Endothelial cell of umbilical vein (primary cell): ENCODE measurements around the gene SOX10. TPM values are rescaled to one million over a fixed set of nuclear protein-coding genes. Genes with fewer than 3 reads are reported as not detected.

Source experiments
- BruUV-seq: library from RNA; stranded (reverse); fragments of 400-500 nt; replicated peaks from 2 replicates; lab custom pipeline; 2021; lab: Mats Ljungman, UMichigan
- CTCF ChIA-PET: fragments of 300-600, 350-600 bp; sonication (Branson Sonifier 250); formaldehyde crosslinking; loops from one replicate; lab custom pipeline; 2021; ENCODE audit warnings: antibody characterized with exemption, inconsistent platforms; lab: Charles Lee
- POLR2A ChIA-PET: fragments of 300-600, 350-600 bp; sonication (Branson Sonifier 250); formaldehyde crosslinking; loops from one replicate; lab custom pipeline; 2021; ENCODE audit warnings: antibody characterized with exemption, inconsistent platforms; lab: Charles Lee
- DNase-seq: peaks from one replicate; pipeline ENCODE4 v3.0.0-alpha.2; 2011; ENCODE audit warnings: low read depth, low spot score
- FAIRE-seq: peaks from 2 replicates; lab custom pipeline; 2011; peaks lifted over from hg19 to GRCh38; lab: Jason Lieb, UNC
- H2AFZ ChIP-seq: 2 replicates; pipeline ENCODE4 v1.6.0; 2012; ENCODE audit warnings: low read depth, low read length, control low read depth, inconsistent platforms
- H3K27ac ChIP-seq: 2 replicates; pipeline ENCODE4 v1.5.1; 2011; ENCODE audit warnings: low read depth, mild to moderate bottlenecking, control low read depth, low read length, moderate library complexity; ENCODE audit not compliant: insufficient read depth
- H3K27me3 ChIP-seq, 2 experiments: 2 replicates each; pipeline versions ENCODE4 v1.6.0 to v1.6.1; 2011; ENCODE audit warnings: low read length in 2 of 2, mixed read lengths in 1 of 2; ENCODE audit not compliant: control insufficient read depth in 2 of 2, insufficient read depth in 2 of 2
- H3K36me3 ChIP-seq, 2 experiments: 2 replicates in 1 of 2; 3 replicates in 1 of 2; pipeline ENCODE4 v1.5.1; 2011; ENCODE audit warnings: low read length in 2 of 2, mild to moderate bottlenecking in 1 of 2, moderate library complexity in 1 of 2; ENCODE audit not compliant: control insufficient read depth in 2 of 2, insufficient read depth in 2 of 2; ENCODE audit errors: extremely low read depth in 1 of 2
- H3K4me1 ChIP-seq: 3 replicates; pipeline ENCODE4 v1.5.1; 2011; ENCODE audit warnings: mild to moderate bottlenecking, low read length; ENCODE audit not compliant: control insufficient read depth, insufficient read depth; ENCODE audit errors: extremely low read depth
- H3K4me2 ChIP-seq: 2 replicates; pipeline ENCODE4 v1.6.1; 2011; ENCODE audit warnings: low read length, control low read depth, mixed read lengths; ENCODE audit not compliant: insufficient read depth
- H3K4me3 ChIP-seq, 3 experiments: fragments of 200-600 bp in 1 of 3; sonication (generic), shearing (Covaris generic) in 1 of 3; replicated peaks in 1 of 3; 2 replicates each; pipeline ENCODE4 v1.5.1; 2011 to 2016; ENCODE audit warnings: control low read depth in 3 of 3, low read length in 3 of 3, mild to moderate bottlenecking in 2 of 3, inconsistent platforms in 1 of 3, low read depth in 1 of 3, moderate library complexity in 1 of 3; ENCODE audit not compliant: insufficient read depth in 1 of 3
- H3K79me2 ChIP-seq: 2 replicates; pipeline ENCODE4 v1.6.0; 2012; ENCODE audit warnings: low read length, inconsistent platforms; ENCODE audit not compliant: control insufficient read depth, insufficient read depth
- H3K9ac ChIP-seq: replicated peaks from 2 replicates; pipeline ENCODE3; 2011; ENCODE audit warnings: low read length, control low read depth; ENCODE audit not compliant: insufficient read depth; ENCODE audit errors: extremely low read depth
- H3K9me1 ChIP-seq: replicated peaks from 3 replicates; pipeline ENCODE4 v1.6.0; 2011; ENCODE audit warnings: mild to moderate bottlenecking, low read length; ENCODE audit not compliant: control insufficient read depth, insufficient read depth; ENCODE audit errors: extremely low read depth
- H3K9me3 ChIP-seq: replicated peaks from 2 replicates; pipeline ENCODE4 v1.5.1; 2012; ENCODE audit warnings: low read length, inconsistent platforms; ENCODE audit not compliant: control insufficient read depth, insufficient read depth
- H4K20me1 ChIP-seq: replicated peaks from 2 replicates; pipeline ENCODE3; 2011; ENCODE audit warnings: mild to moderate bottlenecking, low read length; ENCODE audit not compliant: control insufficient read depth, insufficient read depth; ENCODE audit errors: extremely low read depth
- CTCF ChIP-seq, 2 donors: IDR thresholded peaks; 1 replicate in 1 of 2; 2 replicates in 1 of 2; pipeline ENCODE4 v1.5.1; 2011; ENCODE audit warnings: low read length in 2 of 2, mild to moderate bottlenecking in 2 of 2, moderate library complexity in 2 of 2, control low read depth in 1 of 2, inconsistent platforms in 1 of 2, low read depth in 1 of 2; ENCODE audit not compliant: insufficient read depth in 1 of 2; ENCODE audit errors: extremely low read depth in 1 of 2
- EZH2 ChIP-seq: IDR thresholded peaks from 2 replicates; pipeline ENCODE4 v1.6.1; 2012; ENCODE audit warnings: borderline replicate concordance, low read depth, mild to moderate bottlenecking, moderate library complexity, low read length, inconsistent platforms; ENCODE audit not compliant: severe bottlenecking
- FOS ChIP-seq: IDR thresholded peaks from 2 replicates; pipeline ENCODE4 v1.6.1; 2011; ENCODE audit warnings: mild to moderate bottlenecking, low read length, moderate library complexity, borderline replicate concordance; ENCODE audit not compliant: insufficient read depth
- JUN ChIP-seq: IDR thresholded peaks from 2 replicates; pipeline ENCODE4 v1.6.1; 2011; ENCODE audit warnings: borderline replicate concordance, low read depth; ENCODE audit not compliant: insufficient read length, insufficient read depth
- dilution Hi-C: fragments of 300-500 bp; cut with MboI; formaldehyde crosslinking; loops from one replicate; pipeline ENCODE4 v1.15.0; 2019; ENCODE audit warnings: low sequenced_read_pairs; ENCODE audit not compliant: extremely low pct_ligation_motif_present
- intact Hi-C: fragments of 100-400 bp; cut with micrococcal nuclease; formaldehyde crosslinking; loops from one replicate; pipeline ENCODE4 v1.10.0; 2022
- microRNA-seq: library from miRNA; unstranded; fragments of <30 nt; microRNA quantifications from one replicate; pipeline ENCODE4 v1.2.0, GENCODE V29; 2021; ENCODE audit warnings: borderline number of aligned reads, borderline replicate concordance
- polyA plus RNA-seq, 4 experiments: library from polyadenylated mRNA; depleted of rRNA in 3 of 4; stranded (reverse) in 3 of 4; unstranded in 1 of 4; fragments of >200 nt; gene quantifications; 2 replicates each; pipeline versions ENCODE4 v1.2.1 to v1.2.3, GENCODE V29; 2011 to 2012; ENCODE audit warnings: missing spikeins in 1 of 4
- total RNA-seq: library from RNA; stranded (reverse); gene quantifications from 2 replicates; pipeline ENCODE4 v1.2.3, GENCODE V29; 2021
- TF ChIP-seq, protein P1 (sequence below): IDR thresholded peaks from 2 replicates; pipeline ENCODE4 v1.6.1; 2011; ENCODE audit not compliant: insufficient read depth, insufficient read length

SOX10 gene
- total and polyA plus RNA-seq, 2 donors (not counting 3 experiments of a cell fraction or from before 2014, with no cell fraction given), result not detected

DNA sequence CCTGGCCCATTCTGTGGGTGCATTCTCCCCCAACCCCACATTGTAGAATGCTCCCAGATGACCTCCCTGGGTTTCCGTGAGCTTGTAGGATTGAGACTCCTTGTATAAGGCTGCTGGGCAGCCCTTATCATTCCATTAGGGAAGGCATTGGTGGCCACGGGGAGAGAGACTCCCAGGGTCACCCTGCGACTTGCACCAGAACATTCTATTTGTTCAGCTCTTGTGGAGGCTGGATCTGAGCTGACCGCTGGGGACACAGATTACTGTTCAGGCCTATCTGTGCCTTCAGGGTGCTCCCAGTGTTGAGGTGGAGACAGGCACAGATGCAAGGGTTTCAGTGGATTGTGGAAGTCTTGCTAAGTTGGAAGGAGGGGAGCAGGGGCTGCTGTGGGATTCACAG is 60.4 kb downstream of the SOX10 start:
- intact Hi-C loops, result no loop called here
- H3K79me2 ChIP-seq, result no peaks in the 10 kb centered on the region
- no peaks in the 10 kb centered on the region for H3K27me3 ChIP-seq
- FAIRE-seq (no peak), DNase-seq (no peak)
- H3K9ac ChIP-seq, result no peak overlapping the region
- H3K4me3 ChIP-seq, result no peak overlapping the region
- ChIA-PET CTCF (no interaction called here), POLR2A (no interaction called here)
- no peak overlapping the region for H3K27ac ChIP-seq
- no peaks in the 10 kb centered on the region for H3K9me3 ChIP-seq
- dilution Hi-C loops, result no loop called here
- peaks cover 5 to 32% of the 10 kb centered on the region in 2 experiments for H3K36me3 ChIP-seq
- no TSS peak for BruUV-seq
- no peaks in the 10 kb centered on the region for H3K4me1 ChIP-seq
- H2AFZ ChIP-seq, result no peak overlapping the region
- no peaks in the 10 kb centered on the region for H3K9me1 ChIP-seq
- no peaks in the 10 kb centered on the region for H4K20me1 ChIP-seq
- TF ChIP-seq CTCF (IDR thresholded peaks at IDR 0.05; ENCODE audit: extremely low read depth in 1 of 2, insufficient read depth in 1 of 2, low read depth in 1 of 2, low read length in 2 of 2), result no peak
- TF ChIP-seq, protein P1, sequence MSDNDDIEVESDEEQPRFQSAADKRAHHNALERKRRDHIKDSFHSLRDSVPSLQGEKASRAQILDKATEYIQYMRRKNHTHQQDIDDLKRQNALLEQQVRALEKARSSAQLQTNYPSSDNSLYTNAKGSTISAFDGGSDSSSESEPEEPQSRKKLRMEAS, result no peak
- no peak for TF ChIP-seq JUN
- no peak for TF ChIP-seq EZH2
- TF ChIP-seq FOS, result no peak
- H3K4me2 ChIP-seq, result no peak overlapping the region

Small RNA genes lying within 50 kb of the gene (microRNA-seq; reads per million reads assigned to microRNA genes)
- not detected for gene MIR4534
- gene MIR6820, result not detected

Other genes with a start within 250 kb of the SOX10 start
- 19.7 and 19.9 TPM in 2 replicates for gene GCAT, start 176.6 kb downstream of the SOX10 start, total RNA-seq
- gene GCAT, start 176.6 kb downstream of the SOX10 start, polyA plus RNA-seq, result 19.7 and 24.4 TPM in 2 replicates
- gene GALR3, start 161.2 kb downstream of the SOX10 start, total RNA-seq, result not detected in 2 replicates
- not detected in 2 replicates for gene GALR3, start 161.2 kb downstream of the SOX10 start, polyA plus RNA-seq
- gene ANKRD54, start 140.2 kb downstream of the SOX10 start, total RNA-seq, result 25.5 and 26.0 TPM in 2 replicates
- gene ANKRD54, start 140.2 kb downstream of the SOX10 start, polyA plus RNA-seq, result 26.7 and 40.0 TPM in 2 replicates
- gene EIF3L, start 135.1 kb downstream of the SOX10 start, total RNA-seq, result 442 and 479 TPM in 2 replicates
- 601 and 647 TPM in 2 replicates for gene EIF3L, start 135.1 kb downstream of the SOX10 start, polyA plus RNA-seq
- 65.2 and 66.9 TPM in 2 replicates for gene MICALL1, start 78.3 kb downstream of the SOX10 start, total RNA-seq
- gene MICALL1, start 78.3 kb downstream of the SOX10 start, polyA plus RNA-seq, result 23.9 and 30.5 TPM in 2 replicates
- 0.44 and 0.46 TPM in 2 replicates for gene C22orf23, start 31.0 kb downstream of the SOX10 start, total RNA-seq
- gene C22orf23, start 31.0 kb downstream of the SOX10 start, polyA plus RNA-seq, result 0.23 and 0.43 TPM in 2 replicates
- gene POLR2F, start 30.9 kb downstream of the SOX10 start, total RNA-seq, result 98.3 and 106 TPM in 2 replicates
- gene POLR2F, start 30.9 kb downstream of the SOX10 start, polyA plus RNA-seq, result 112 and 133 TPM in 2 replicates
- 18.0 and 18.5 TPM in 2 replicates for gene PICK1, start 72.8 kb upstream of the SOX10 start, total RNA-seq
- gene PICK1, start 72.8 kb upstream of the SOX10 start, polyA plus RNA-seq, result 18.8 and 20.8 TPM in 2 replicates
- not detected in 2 replicates for gene SLC16A8, start 99.6 kb upstream of the SOX10 start, total RNA-seq
- gene SLC16A8, start 99.6 kb upstream of the SOX10 start, polyA plus RNA-seq, result 0.06 and 0.14 TPM in 2 replicates
- gene BAIAP2L2, start 126.1 kb upstream of the SOX10 start, total RNA-seq, result 0.16 and 0.20 TPM in 2 replicates
- 0.35 and 0.43 TPM in 2 replicates for gene BAIAP2L2, start 126.1 kb upstream of the SOX10 start, polyA plus RNA-seq
- gene PLA2G6, start 197.3 kb upstream of the SOX10 start, total RNA-seq, result 10.3 and 11.1 TPM in 2 replicates
- gene PLA2G6, start 197.3 kb upstream of the SOX10 start, polyA plus RNA-seq, result 6.6 and 9.9 TPM in 2 replicates
- gene MAFF, start 217.4 kb upstream of the SOX10 start, total RNA-seq, result 59.5 and 61.2 TPM in 2 replicates
- 29.0 and 30.5 TPM in 2 replicates for gene MAFF, start 217.4 kb upstream of the SOX10 start, polyA plus RNA-seq